ENCODE results near the gene ADCY7.

The ADCY7 gene

GRCh38 chr16:50334106-50334975 lies 68.0 kb downstream of the ADCY7 start:
- H3K9ac ChIP-seq (ENCODE audit: low read length), result no peak overlapping the region
- no peak overlapping the region for H3K4me3 ChIP-seq (ENCODE audit: low read length)
- no peaks in the 10 kb centered on the region for H3K36me3 ChIP-seq (replicated peaks; ENCODE audit: insufficient read depth, low read length)
- H4K20me1 ChIP-seq (ENCODE audit: insufficient read depth, low read length), result no peaks in the 10 kb centered on the region
- H3K4me1 ChIP-seq (ENCODE audit: low read length), result 0 out of 2 replicates have a peak, but pooled peaks cover 5% of the 10 kb centered on the region
- peaks cover 14% of the 10 kb centered on the region; the same call in 1 of the 2 replicates for H3K79me2 ChIP-seq (ENCODE audit: low read length)
- H3F3A ChIP-seq (ENCODE audit: insufficient read depth, low read length), result 0 out of 2 replicates have a peak, but pooled peaks cover 8% of the 10 kb centered on the region
- H3K4me2 ChIP-seq (ENCODE audit: low read depth, low read length), result no peak overlapping the region
- peak overlapping the region; percentile 88; the same call in 1 of the 2 replicates for H3K27ac ChIP-seq (ENCODE audit: low read length)
- H3K9me3 ChIP-seq (replicated peaks; ENCODE audit: insufficient read depth, low read length), result no peaks in the 10 kb centered on the region
- H3K9me2 ChIP-seq (replicated peaks; ENCODE audit: insufficient read depth, low read length), result no peaks in the 10 kb centered on the region
- no peaks in the 10 kb centered on the region for H3K27me3 ChIP-seq (replicated peaks; ENCODE audit: insufficient read depth, low read length)
- no peak for DNase-seq
- no peak overlapping the region for H2AFZ ChIP-seq (ENCODE audit: low read length)
- TF ChIP-seq CTCF (IDR thresholded peaks at IDR 0.05; ENCODE audit: low read length), result no peak
- no peak for TF ChIP-seq EZH2phosphoT487 (IDR thresholded peaks at IDR 0.05; ENCODE audit: low read length)
- no peak for TF ChIP-seq EZH2 (optimal IDR thresholded peaks at IDR 0.05; ENCODE audit: low read depth, low read length)

- Histone ChIP-seq H4K20me1 (ENCODE audit: insufficient read depth, low read length) (no peaks in the 10 kb centered on the region), H2AFZ (ENCODE audit: low read length) (no peak overlapping the region), H3K9me2 (replicated peaks; ENCODE audit: insufficient read depth, low read length) (no peaks in the 10 kb centered on the region), H3F3A (ENCODE audit: insufficient read depth, low read length) (0 out of 2 replicates have a peak, but pooled peaks cover 8% of the 10 kb centered on the region), H3K79me2 (ENCODE audit: low read length) (peaks cover 14% of the 10 kb centered on the region; the same call in 1 of the 2 replicates), H3K4me3 (ENCODE audit: low read length) (no peak overlapping the region; the same call in 1 of the 2 replicates), H3K9me3 (replicated peaks; ENCODE audit: insufficient read depth, low read length) (no peaks in the 10 kb centered on the region), H3K4me1 (ENCODE audit: low read length) (0 out of 2 replicates have a peak, but pooled peaks cover 5% of the 10 kb centered on the region), H3K9ac (ENCODE audit: low read length) (peak overlapping the region; percentile 36), H3K27me3 (replicated peaks; ENCODE audit: insufficient read depth, low read length) (no peaks in the 10 kb centered on the region), H3K36me3 (replicated peaks; ENCODE audit: insufficient read depth, low read length) (no peaks in the 10 kb centered on the region), H3K27ac (ENCODE audit: low read length) (peak overlapping the region; percentile 88), H3K4me2 (ENCODE audit: low read depth, low read length) (peak overlapping the region; percentile 38)
- TF ChIP-seq EZH2phosphoT487 (IDR thresholded peaks at IDR 0.05; ENCODE audit: low read length) (no peak), CTCF (IDR thresholded peaks at IDR 0.05; ENCODE audit: low read length) (no peak), EZH2 (optimal IDR thresholded peaks at IDR 0.05; ENCODE audit: low read depth, low read length) (no peak)
- DNase-seq, result peak; percentile 66
Measured at GRCh38 chr16:50335196-50335958, 69.0 kb downstream of the ADCY7 start.

GRCh38 chr16:50336884-50337283 lies 70.5 kb downstream of the ADCY7 start:
- H4K20me1 ChIP-seq (ENCODE audit: insufficient read depth, low read length), result no peaks in the 10 kb centered on the region
- no peaks in the 10 kb centered on the region for H3K36me3 ChIP-seq (replicated peaks; ENCODE audit: insufficient read depth, low read length)
- TF ChIP-seq EZH2phosphoT487 (IDR thresholded peaks at IDR 0.05; ENCODE audit: low read length), result no peak
- TF ChIP-seq CTCF (IDR thresholded peaks at IDR 0.05; ENCODE audit: low read length), result no peak
- TF ChIP-seq EZH2 (optimal IDR thresholded peaks at IDR 0.05; ENCODE audit: low read depth, low read length), result no peak

More at GRCh38 chr16:50336884-50337283, 70.5 kb downstream of the ADCY7 start:
- no peak overlapping the region for H3K4me2 ChIP-seq (ENCODE audit: low read depth, low read length)
- H3K9me2 ChIP-seq (replicated peaks; ENCODE audit: insufficient read depth, low read length), result no peaks in the 10 kb centered on the region
- no peaks in the 10 kb centered on the region for H3K27me3 ChIP-seq (replicated peaks; ENCODE audit: insufficient read depth, low read length)
- H3K4me1 ChIP-seq (ENCODE audit: low read length), result 0 out of 2 replicates have a peak, but pooled peaks cover 5% of the 10 kb centered on the region
- 0 out of 2 replicates have a peak, but pooled peaks cover 8% of the 10 kb centered on the region for H3F3A ChIP-seq (ENCODE audit: insufficient read depth, low read length)
- DNase-seq, result no peak
- no peak overlapping the region for H3K27ac ChIP-seq (ENCODE audit: low read length)
- H2AFZ ChIP-seq (ENCODE audit: low read length), result no peak overlapping the region
- no peak overlapping the region for H3K9ac ChIP-seq (ENCODE audit: low read length)
- H3K4me3 ChIP-seq (ENCODE audit: low read length), result no peak overlapping the region
- peaks cover 10% of the 10 kb centered on the region; the same call in 1 of the 2 replicates for H3K79me2 ChIP-seq (ENCODE audit: low read length)
- H3K9me3 ChIP-seq (replicated peaks; ENCODE audit: insufficient read depth, low read length), result no peaks in the 10 kb centered on the region

All from MM.1S (cell line).